Loucy (cell line): ENCODE measurements around the gene GRIN2A.

ENCODE experiments used
- H2AFZ ChIP-seq: fragments of 200-600 bp; sonication (generic); 2 replicates; pipeline ENCODE4 v1.6.0; 2016; ENCODE audit warnings: antibody characterized with exemption, mild to moderate bottlenecking, low read length, moderate library complexity
- H3F3A ChIP-seq: fragments of 200-600 bp; 2 replicates; pipeline ENCODE4 v1.6.0; 2016; ENCODE audit warnings: antibody characterized with exemption, low read depth, mild to moderate bottlenecking
- H3K27me3 ChIP-seq: fragments of 200-600 bp; sonication (generic); 2 replicates; pipeline ENCODE4 v1.6.1; 2014; ENCODE audit warnings: low read length, mild to moderate bottlenecking; ENCODE audit not compliant: insufficient read depth, poor library complexity, severe bottlenecking
- H3K36me3 ChIP-seq: fragments of 200-600 bp; sonication (generic); 2 replicates; pipeline ENCODE4 v1.6.1; 2016; ENCODE audit warnings: low read length; ENCODE audit not compliant: insufficient read depth
- H3K4me1 ChIP-seq: fragments of 200-600 bp; sonication (generic); 2 replicates; pipeline ENCODE4 v1.5.1; 2014; ENCODE audit warnings: low read length, mild to moderate bottlenecking; ENCODE audit not compliant: insufficient read depth, poor library complexity, severe bottlenecking
- H3K4me2 ChIP-seq: fragments of 200-600 bp; sonication (generic); 2 replicates; pipeline ENCODE4 v1.6.0; 2014; ENCODE audit warnings: antibody characterized with exemption, low read length, low read depth, mild to moderate bottlenecking; ENCODE audit not compliant: poor library complexity, severe bottlenecking
- H3K4me3 ChIP-seq: fragments of 200-600 bp; sonication (generic); 2 replicates; pipeline ENCODE4 v1.5.1; 2014; ENCODE audit warnings: low read length, mild to moderate bottlenecking, mixed read lengths; ENCODE audit not compliant: poor library complexity, severe bottlenecking
- H3K79me2 ChIP-seq: fragments of 200-600 bp; sonication (generic); 2 replicates; pipeline ENCODE4 v1.6.1; 2014; ENCODE audit warnings: low read length; ENCODE audit not compliant: insufficient read depth
- H3K9ac ChIP-seq: fragments of 200-600 bp; sonication (generic); 2 replicates; pipeline ENCODE4 v1.6.0; 2014; ENCODE audit warnings: mild to moderate bottlenecking, low read depth, low read length, moderate library complexity; ENCODE audit not compliant: poor library complexity, severe bottlenecking
- H3K9me2 ChIP-seq: fragments of 200-600 bp; sonication (generic); replicated peaks from 2 replicates; pipeline ENCODE4 v1.6.1; 2016; ENCODE audit warnings: low read depth, low read length, mixed read lengths
- H3K9me3 ChIP-seq: fragments of 200-600 bp; sonication (generic); 2 replicates; pipeline ENCODE4 v1.6.1; 2014; ENCODE audit warnings: mild to moderate bottlenecking, antibody characterized with exemption, low read length, low read depth; ENCODE audit not compliant: insufficient read depth
- H4K20me1 ChIP-seq: fragments of 200-600 bp; sonication (generic); 2 replicates; pipeline ENCODE4 v1.6.0; 2014; ENCODE audit warnings: antibody characterized with exemption, low read length, mild to moderate bottlenecking; ENCODE audit not compliant: insufficient read depth, poor library complexity, severe bottlenecking
- EZH2phosphoT487 ChIP-seq: fragments of 200-600 bp; IDR thresholded peaks from 2 replicates; pipeline ENCODE4 v1.6.1; 2018; ENCODE audit warnings: antibody characterized with exemption, mild to moderate bottlenecking, moderate library complexity, borderline replicate concordance
- TF ChIP-seq, protein P1 (sequence below): fragments of 200-600 bp; sonication (generic); conservative IDR thresholded peaks from 2 replicates; pipeline ENCODE4 v1.5.1; 2014; ENCODE audit warnings: mild to moderate bottlenecking, antibody characterized with exemption, low read length

GRIN2A gene

DNA sequence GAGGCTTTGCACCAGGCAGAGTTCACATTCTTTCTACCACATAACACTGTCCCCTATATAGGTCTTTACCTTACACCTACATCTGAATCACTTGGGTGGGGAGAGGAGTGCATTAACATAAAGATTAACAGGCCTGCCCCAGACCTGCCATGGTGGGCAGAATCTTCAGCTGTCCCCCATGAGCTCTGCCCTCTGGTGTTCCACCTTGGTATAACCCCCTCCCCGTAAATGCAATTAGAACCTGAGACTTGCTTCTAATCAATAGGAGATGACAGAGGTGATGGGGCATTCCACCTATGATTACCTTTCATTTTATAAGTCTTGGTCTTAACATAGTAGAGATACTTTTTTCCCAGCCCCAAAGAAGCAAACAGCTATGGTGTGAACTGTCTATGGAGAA, 20.4 kb upstream of the GRIN2A start:
- Histone ChIP-seq H4K20me1 (no peaks in the 10 kb centered on the region), H3K9me2 (no peaks in the 10 kb centered on the region), H3K4me3 (no peak overlapping the region), H3K9ac (no peak overlapping the region), H3K9me3 (no peaks in the 10 kb centered on the region), H3K4me1 (no peaks in the 10 kb centered on the region), H2AFZ (no peak overlapping the region), H3K79me2 (no peaks in the 10 kb centered on the region), H3K4me2 (no peak overlapping the region), H3K27me3 (no peaks in the 10 kb centered on the region), H3F3A (no peaks in the 10 kb centered on the region), H3K36me3 (no peaks in the 10 kb centered on the region)
- TF ChIP-seq, protein P1, sequence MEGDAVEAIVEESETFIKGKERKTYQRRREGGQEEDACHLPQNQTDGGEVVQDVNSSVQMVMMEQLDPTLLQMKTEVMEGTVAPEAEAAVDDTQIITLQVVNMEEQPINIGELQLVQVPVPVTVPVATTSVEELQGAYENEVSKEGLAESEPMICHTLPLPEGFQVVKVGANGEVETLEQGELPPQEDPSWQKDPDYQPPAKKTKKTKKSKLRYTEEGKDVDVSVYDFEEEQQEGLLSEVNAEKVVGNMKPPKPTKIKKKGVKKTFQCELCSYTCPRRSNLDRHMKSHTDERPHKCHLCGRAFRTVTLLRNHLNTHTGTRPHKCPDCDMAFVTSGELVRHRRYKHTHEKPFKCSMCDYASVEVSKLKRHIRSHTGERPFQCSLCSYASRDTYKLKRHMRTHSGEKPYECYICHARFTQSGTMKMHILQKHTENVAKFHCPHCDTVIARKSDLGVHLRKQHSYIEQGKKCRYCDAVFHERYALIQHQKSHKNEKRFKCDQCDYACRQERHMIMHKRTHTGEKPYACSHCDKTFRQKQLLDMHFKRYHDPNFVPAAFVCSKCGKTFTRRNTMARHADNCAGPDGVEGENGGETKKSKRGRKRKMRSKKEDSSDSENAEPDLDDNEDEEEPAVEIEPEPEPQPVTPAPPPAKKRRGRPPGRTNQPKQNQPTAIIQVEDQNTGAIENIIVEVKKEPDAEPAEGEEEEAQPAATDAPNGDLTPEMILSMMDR, result 0 out of 2 replicates have a peak, but pooled peaks have one; percentile 16
- no peak for TF ChIP-seq EZH2phosphoT487

DNA sequence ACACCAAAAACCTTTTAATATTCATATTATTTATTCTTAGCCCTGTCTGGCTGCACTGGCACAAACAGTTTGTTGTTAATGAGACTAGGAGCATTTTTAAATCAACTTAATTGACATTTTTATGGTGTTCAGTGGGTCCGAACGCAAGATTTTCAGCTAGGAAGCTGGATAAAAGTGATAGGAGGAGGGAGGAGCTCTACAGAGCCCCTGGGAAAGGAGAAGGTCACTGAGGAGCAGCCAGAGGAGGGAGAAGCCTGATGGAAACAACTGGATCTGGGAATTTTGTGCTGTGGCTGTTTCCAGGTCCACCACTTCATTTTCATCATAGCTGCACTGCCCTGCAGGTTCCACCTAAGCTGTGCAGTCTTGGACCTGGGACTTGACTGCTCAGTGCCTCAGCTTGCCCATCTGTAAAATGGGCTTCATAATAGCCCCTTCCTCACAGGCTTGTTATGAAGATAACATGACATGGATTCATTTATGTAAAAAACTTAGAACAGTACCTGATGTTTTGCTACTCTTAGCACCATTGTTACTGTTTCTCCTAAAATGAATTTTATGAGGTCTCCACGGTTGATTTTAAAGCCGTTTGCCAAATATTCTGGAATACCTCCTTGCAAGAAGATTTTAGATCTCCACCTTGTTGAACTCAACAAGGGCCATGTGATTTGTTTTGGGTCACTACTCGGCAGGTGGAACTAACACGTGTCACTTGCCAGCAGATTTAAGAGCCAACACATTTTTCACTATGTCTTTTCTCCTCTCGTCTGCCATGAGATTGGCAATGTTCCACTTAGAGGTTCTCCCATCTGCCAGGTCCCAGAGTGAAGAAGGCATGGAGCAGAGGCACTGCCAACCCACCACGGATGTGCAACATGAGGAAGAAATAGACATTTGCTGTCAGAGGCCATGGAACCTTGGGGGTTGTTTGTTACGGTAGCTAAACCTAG, 18.7 kb upstream of the GRIN2A start:
- H3K4me1 ChIP-seq, result no peaks in the 10 kb centered on the region
- H3K9ac ChIP-seq, result no peak overlapping the region
- H3K36me3 ChIP-seq, result no peaks in the 10 kb centered on the region
- H3K9me2 ChIP-seq, result no peaks in the 10 kb centered on the region
- H3K9me3 ChIP-seq, result no peaks in the 10 kb centered on the region
- H3F3A ChIP-seq, result no peaks in the 10 kb centered on the region
- H3K4me3 ChIP-seq, result no peak overlapping the region
- H2AFZ ChIP-seq, result no peak overlapping the region
- no peaks in the 10 kb centered on the region for H4K20me1 ChIP-seq
- no peaks in the 10 kb centered on the region for H3K79me2 ChIP-seq
- H3K4me2 ChIP-seq, result no peak overlapping the region
- H3K27me3 ChIP-seq, result no peaks in the 10 kb centered on the region
- TF ChIP-seq, protein P1, result no peak
- TF ChIP-seq EZH2phosphoT487, result no peak

DNA sequence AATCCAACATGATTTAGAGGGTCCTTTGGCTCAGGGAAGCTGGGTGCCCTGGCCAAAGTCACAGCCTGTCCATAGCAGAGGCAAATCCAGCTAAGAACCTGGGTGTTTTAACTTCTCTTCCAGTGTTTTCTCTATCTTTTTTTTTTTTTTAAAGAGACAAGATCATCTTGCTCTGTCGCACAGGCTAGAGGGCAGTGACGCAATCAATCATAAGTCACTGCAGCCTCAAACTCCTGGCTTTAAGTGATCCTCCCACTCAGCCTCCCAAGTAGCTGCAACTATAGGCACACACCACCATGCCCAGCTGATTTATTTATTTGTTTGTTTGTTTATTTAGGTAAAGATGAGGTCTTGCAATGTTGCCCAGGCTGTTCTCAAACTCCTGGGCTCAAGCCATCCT, 14.8 kb upstream of the GRIN2A start:
- Histone ChIP-seq H3K4me1 (no peaks in the 10 kb centered on the region), H3F3A (no peaks in the 10 kb centered on the region), H3K27me3 (no peaks in the 10 kb centered on the region), H3K9me3 (no peaks in the 10 kb centered on the region), H3K36me3 (no peaks in the 10 kb centered on the region), H4K20me1 (no peaks in the 10 kb centered on the region), H3K9ac (no peak overlapping the region), H2AFZ (no peak overlapping the region), H3K9me2 (no peaks in the 10 kb centered on the region), H3K4me3 (no peak overlapping the region), H3K4me2 (no peak overlapping the region), H3K79me2 (no peaks in the 10 kb centered on the region)
- TF ChIP-seq, protein P1, result no peak
- TF ChIP-seq EZH2phosphoT487, result no peak
